Ishikawa (cell line): ENCODE measurements around the gene ZBTB20.

Experiments used
- CEBPB ChIP-seq: IDR thresholded peaks from 2 replicates; pipeline ENCODE4 v1.6.1; 2012
- CREB1 ChIP-seq: IDR thresholded peaks from 2 replicates; pipeline ENCODE4 v1.6.1; 2012; ENCODE audit warnings: low read depth
- EGR1 ChIP-seq: IDR thresholded peaks from 2 replicates; pipeline ENCODE4 v1.6.1; 2012
- EP300 ChIP-seq: IDR thresholded peaks from 2 replicates; pipeline ENCODE4 v1.6.1; 2012; ENCODE audit warnings: borderline replicate concordance
- FOXM1 ChIP-seq: IDR thresholded peaks from 2 replicates; pipeline ENCODE4 v1.6.1; 2012; ENCODE audit warnings: low read depth, borderline replicate concordance
- NFIC ChIP-seq: IDR thresholded peaks from 2 replicates; pipeline ENCODE4 v1.6.1; 2012
- RAD21 ChIP-seq: IDR thresholded peaks from 2 replicates; pipeline ENCODE4 v1.6.1; 2012; ENCODE audit warnings: low read depth
- TAF1 ChIP-seq: IDR thresholded peaks from 2 replicates; pipeline ENCODE4 v1.6.1; 2012; ENCODE audit warnings: low read depth, mild to moderate bottlenecking
- TCF12 ChIP-seq: IDR thresholded peaks from 2 replicates; pipeline ENCODE4 v1.6.1; 2012; ENCODE audit warnings: low read depth
- TEAD4 ChIP-seq: IDR thresholded peaks from 2 replicates; pipeline ENCODE4 v1.6.1; 2012
- USF1 ChIP-seq: IDR thresholded peaks from 2 replicates; pipeline ENCODE4 v1.6.1; 2012
- YY1 ChIP-seq: IDR thresholded peaks from 2 replicates; pipeline ENCODE4 v1.6.1; 2012; ENCODE audit warnings: low read depth
- ZBTB7A ChIP-seq: IDR thresholded peaks from 2 replicates; pipeline ENCODE4 v1.6.1; 2012; ENCODE audit warnings: low read depth
- TF ChIP-seq, protein P1 (sequence below): IDR thresholded peaks from 2 replicates; pipeline ENCODE4 v1.6.1; 2012
- TF ChIP-seq, protein P2 (sequence below): IDR thresholded peaks from 2 replicates; pipeline ENCODE4 v1.6.1; 2012; ENCODE audit warnings: low read depth, mild to moderate bottlenecking

The ZBTB20 gene

DNA sequence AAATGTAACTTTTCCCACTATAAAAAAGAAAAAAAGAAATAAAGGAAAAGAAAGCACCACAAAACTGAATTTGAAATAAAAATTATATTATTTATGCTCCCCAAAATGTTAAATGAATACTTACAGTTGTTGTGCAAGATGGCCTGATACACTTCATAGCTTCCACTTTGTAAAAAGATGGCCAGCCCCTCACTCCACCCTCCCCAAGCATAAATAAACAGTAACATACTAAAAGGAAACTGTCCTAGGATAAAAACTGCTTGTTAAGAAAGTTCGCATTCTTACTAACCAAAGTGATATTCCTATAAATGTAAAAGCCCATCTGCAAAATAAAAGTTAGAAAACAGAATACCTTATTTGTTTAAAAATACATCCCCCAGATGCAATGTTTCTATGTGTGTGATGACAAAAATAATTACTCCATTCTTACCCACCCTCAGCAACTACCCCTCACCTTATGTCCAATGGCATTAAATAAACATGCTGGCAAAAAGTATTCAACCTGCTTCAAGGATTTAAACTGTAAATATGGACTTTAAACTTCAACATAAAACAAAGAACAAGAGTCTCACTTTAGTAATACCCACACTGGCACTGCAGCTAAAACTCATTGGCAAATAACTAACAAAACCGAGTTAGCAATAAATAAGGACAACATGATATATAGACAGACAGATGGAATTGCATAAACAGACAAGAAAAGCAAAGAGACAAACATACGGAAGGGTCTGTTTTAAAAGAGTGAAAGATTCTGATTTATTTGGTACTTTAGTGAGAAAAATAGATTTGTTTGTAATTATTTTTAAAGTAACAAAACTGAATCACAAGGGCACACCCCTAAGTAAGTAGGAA is 47.7 kb downstream of the ZBTB20 start:
- no peak for TF ChIP-seq FOXM1

GRCh38 chr3:115098354-115099073 is 48.6 kb downstream of the ZBTB20 start:
- TF ChIP-seq NFIC = no peak
- no peak for TF ChIP-seq TCF12
- no peak for TF ChIP-seq USF1
- no peak for TF ChIP-seq TAF1
- no peak for TF ChIP-seq FOXM1
- TF ChIP-seq EP300 = no peak
- TF ChIP-seq, protein P1, sequence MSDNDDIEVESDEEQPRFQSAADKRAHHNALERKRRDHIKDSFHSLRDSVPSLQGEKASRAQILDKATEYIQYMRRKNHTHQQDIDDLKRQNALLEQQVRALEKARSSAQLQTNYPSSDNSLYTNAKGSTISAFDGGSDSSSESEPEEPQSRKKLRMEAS = no peak
- no peak for TF ChIP-seq CREB1
- TF ChIP-seq TEAD4 = no peak

DNA sequence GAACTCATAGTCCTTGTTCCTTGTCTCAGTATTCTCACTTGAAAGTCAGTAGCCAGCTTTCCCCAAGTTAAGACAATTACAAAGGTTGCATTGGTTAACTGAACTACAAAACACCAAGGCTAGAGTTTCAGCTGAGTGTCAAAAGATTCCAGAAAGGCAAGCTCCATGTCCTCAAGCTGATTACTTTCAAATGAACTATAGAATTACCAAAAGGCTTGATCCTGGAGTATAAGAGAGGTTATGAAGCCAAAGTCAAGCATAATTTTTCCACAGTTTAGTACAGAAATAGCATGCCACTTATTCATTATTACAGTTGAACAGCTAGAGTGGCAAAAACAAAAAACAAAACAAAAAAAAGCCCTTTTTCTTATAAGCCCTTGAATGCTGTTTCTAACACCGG is 51.9 kb downstream of the ZBTB20 start:
- TF ChIP-seq RAD21 (no peak), TEAD4 (no peak), USF1 (no peak), TAF1 (no peak), EP300 (no peak), FOXM1 (no peak), EGR1 (no peak), CREB1 (no peak), ZBTB7A (no peak), TCF12 (no peak), CEBPB (no peak), YY1 (no peak), NFIC (no peak)
- TF ChIP-seq, protein P1 = no peak
- TF ChIP-seq, protein P2, sequence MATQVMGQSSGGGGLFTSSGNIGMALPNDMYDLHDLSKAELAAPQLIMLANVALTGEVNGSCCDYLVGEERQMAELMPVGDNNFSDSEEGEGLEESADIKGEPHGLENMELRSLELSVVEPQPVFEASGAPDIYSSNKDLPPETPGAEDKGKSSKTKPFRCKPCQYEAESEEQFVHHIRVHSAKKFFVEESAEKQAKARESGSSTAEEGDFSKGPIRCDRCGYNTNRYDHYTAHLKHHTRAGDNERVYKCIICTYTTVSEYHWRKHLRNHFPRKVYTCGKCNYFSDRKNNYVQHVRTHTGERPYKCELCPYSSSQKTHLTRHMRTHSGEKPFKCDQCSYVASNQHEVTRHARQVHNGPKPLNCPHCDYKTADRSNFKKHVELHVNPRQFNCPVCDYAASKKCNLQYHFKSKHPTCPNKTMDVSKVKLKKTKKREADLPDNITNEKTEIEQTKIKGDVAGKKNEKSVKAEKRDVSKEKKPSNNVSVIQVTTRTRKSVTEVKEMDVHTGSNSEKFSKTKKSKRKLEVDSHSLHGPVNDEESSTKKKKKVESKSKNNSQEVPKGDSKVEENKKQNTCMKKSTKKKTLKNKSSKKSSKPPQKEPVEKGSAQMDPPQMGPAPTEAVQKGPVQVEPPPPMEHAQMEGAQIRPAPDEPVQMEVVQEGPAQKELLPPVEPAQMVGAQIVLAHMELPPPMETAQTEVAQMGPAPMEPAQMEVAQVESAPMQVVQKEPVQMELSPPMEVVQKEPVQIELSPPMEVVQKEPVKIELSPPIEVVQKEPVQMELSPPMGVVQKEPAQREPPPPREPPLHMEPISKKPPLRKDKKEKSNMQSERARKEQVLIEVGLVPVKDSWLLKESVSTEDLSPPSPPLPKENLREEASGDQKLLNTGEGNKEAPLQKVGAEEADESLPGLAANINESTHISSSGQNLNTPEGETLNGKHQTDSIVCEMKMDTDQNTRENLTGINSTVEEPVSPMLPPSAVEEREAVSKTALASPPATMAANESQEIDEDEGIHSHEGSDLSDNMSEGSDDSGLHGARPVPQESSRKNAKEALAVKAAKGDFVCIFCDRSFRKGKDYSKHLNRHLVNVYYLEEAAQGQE = no peak

DNA sequence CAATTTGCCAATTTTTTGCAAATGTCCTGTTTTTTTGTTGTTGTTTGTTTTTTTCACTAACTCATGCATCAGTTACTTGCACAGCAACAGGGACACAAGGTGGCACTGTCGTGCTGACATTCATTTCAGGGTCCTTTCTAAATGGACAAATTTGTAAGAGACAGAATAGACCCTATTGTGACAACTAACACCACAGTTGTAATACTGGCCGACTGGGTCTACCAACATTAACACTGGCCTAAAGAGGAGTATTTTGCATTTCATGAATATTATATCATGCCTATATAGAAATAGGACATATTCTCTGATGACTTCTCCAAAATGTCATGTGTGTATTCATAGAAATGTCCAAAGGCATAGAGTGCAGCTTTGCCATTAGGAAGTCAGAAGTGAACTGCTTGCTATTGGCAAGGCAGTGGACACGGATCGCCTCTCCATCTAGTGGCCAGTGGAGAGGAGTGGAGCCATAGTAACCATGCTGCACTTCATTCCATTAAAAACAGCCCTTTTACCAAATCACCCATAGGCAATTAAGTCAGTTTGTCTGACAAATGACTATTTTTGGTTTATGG is 54.8 kb downstream of the ZBTB20 start:
- TF ChIP-seq, protein P1 = 0 out of 2 replicates have a peak, but pooled peaks have one; percentile 27
- no peak for TF ChIP-seq TEAD4
- TF ChIP-seq RAD21 = peak; percentile 67
- TF ChIP-seq, protein P2 = no peak
- no peak for TF ChIP-seq EP300
- no peak for TF ChIP-seq YY1
- TF ChIP-seq CREB1 = no peak
- no peak for TF ChIP-seq ZBTB7A
- no peak for TF ChIP-seq EGR1
- TF ChIP-seq FOXM1 = no peak
- no peak for TF ChIP-seq TAF1
- TF ChIP-seq NFIC = no peak
- no peak for TF ChIP-seq CEBPB
- TF ChIP-seq USF1 = no peak
- TF ChIP-seq TCF12 = no peak

- TF ChIP-seq NFIC (no peak), ZBTB7A (no peak), CEBPB (no peak), RAD21 (no peak), TCF12 (no peak), USF1 (no peak), TAF1 (no peak), CREB1 (no peak), EGR1 (no peak), YY1 (no peak), FOXM1 (no peak), TEAD4 (no peak), EP300 (no peak)
- TF ChIP-seq, protein P2 = no peak
- TF ChIP-seq, protein P1 = no peak
These were observed 56.4 kb downstream of the ZBTB20 start for GRCh38 chr3:115090712-115091111.
